Neural progenitor cell (in vitro differentiated cells): Measurements from ENCODE around the gene TSHZ2. TPM values are rescaled to one million over a fixed set of nuclear protein-coding genes. Genes with fewer than 3 reads are reported as not detected.

Experiments used
- DNase-seq: peaks from one replicate; pipeline ENCODE4 v3.0.0-alpha.2; 2016; ENCODE audit warnings: low spot score
- H2AFZ ChIP-seq: fragments of 200-600 bp; sonication (generic); replicated peaks from 2 replicates; pipeline ENCODE4 v1.6.1; 2016; ENCODE audit warnings: antibody characterized with exemption
- H3F3A ChIP-seq: fragments of 200-600 bp; sonication (generic); 2 replicates; pipeline ENCODE4 v1.6.1; 2016; ENCODE audit warnings: antibody characterized with exemption, low read depth
- H3K27ac ChIP-seq: fragments of 200-600 bp; sonication (generic); 2 replicates; pipeline ENCODE4 v1.5.1; 2016; ENCODE audit warnings: mild to moderate bottlenecking
- H3K27me3 ChIP-seq: fragments of 200-600 bp; sonication (generic); 2 replicates; pipeline ENCODE4 v1.6.1; 2016; ENCODE audit warnings: mild to moderate bottlenecking, moderate library complexity
- H3K36me3 ChIP-seq: fragments of 200-600 bp; sonication (generic); 2 replicates; pipeline ENCODE4 v1.5.1; 2016
- H3K4me1 ChIP-seq: fragments of 200-600 bp; sonication (generic); 2 replicates; pipeline ENCODE4 v1.6.1; 2016; ENCODE audit warnings: mixed run types
- H3K4me2 ChIP-seq: fragments of 200-600 bp; sonication (generic); 2 replicates; pipeline ENCODE4 v1.6.1; 2016
- H3K4me3 ChIP-seq: fragments of 200-600 bp; sonication (generic); 2 replicates; pipeline ENCODE4 v1.5.1; 2016
- H3K79me2 ChIP-seq: fragments of 200-600 bp; sonication (generic); 2 replicates; pipeline ENCODE4 v1.6.1; 2016; ENCODE audit warnings: low read depth
- H3K9ac ChIP-seq: fragments of 200-600 bp; sonication (generic); 2 replicates; pipeline ENCODE4 v1.6.1; 2016
- H3K9me3 ChIP-seq: fragments of 200-600 bp; sonication (generic); 2 replicates; pipeline ENCODE4 v1.5.1; 2016; ENCODE audit warnings: low read depth
- H4K20me1 ChIP-seq: fragments of 200-600 bp; sonication (generic); 2 replicates; pipeline ENCODE4 v1.6.1; 2016; ENCODE audit warnings: low read depth
- H3K27ac Mint-ChIP-seq: 3 replicates; pipeline ENCODE4 v1.8.0; 2021; ENCODE audit warnings: mixed read lengths
- H3K27me3 Mint-ChIP-seq: 2 replicates; pipeline ENCODE4 v1.8.0; 2022; ENCODE audit warnings: low read depth, mild to moderate bottlenecking, inconsistent platforms, moderate library complexity, mixed read lengths; ENCODE audit not compliant: insufficient read depth
- H3K36me3 Mint-ChIP-seq: 3 replicates; pipeline ENCODE4 v1.8.0; 2021; ENCODE audit warnings: mixed read lengths
- H3K4me1 Mint-ChIP-seq: 3 replicates; pipeline ENCODE4 v1.8.0; 2021; ENCODE audit warnings: mixed read lengths
- H3K4me3 Mint-ChIP-seq: 3 replicates; pipeline ENCODE4 v1.8.0; 2021; ENCODE audit warnings: mild to moderate bottlenecking, moderate library complexity, mixed read lengths
- H3K9me3 Mint-ChIP-seq: 3 replicates; pipeline ENCODE4 v1.8.0; 2020; ENCODE audit warnings: mixed read lengths
- EZH2 ChIP-seq: fragments of 200-600 bp; sonication (generic); IDR thresholded peaks from 2 replicates; pipeline ENCODE4 v1.6.1; 2017; ENCODE audit warnings: antibody characterized with exemption, mild to moderate bottlenecking, moderate library complexity
- EZH2phosphoT487 ChIP-seq: fragments of 200-600 bp; sonication (generic); IDR thresholded peaks from 2 replicates; pipeline ENCODE4 v1.6.1; 2017; ENCODE audit warnings: antibody characterized with exemption
- total RNA-seq: library from RNA; depleted of rRNA; stranded (reverse); fragments of >200 nt; gene quantifications from 2 replicates; pipeline ENCODE4 v1.2.3, GENCODE V29; 2015; ENCODE audit warnings: low replicate concordance
- TF ChIP-seq, protein P1 (sequence below): fragments of 200-600 bp; sonication (generic); IDR thresholded peaks from 2 replicates; pipeline ENCODE4 v1.5.1; 2017; ENCODE audit warnings: antibody characterized with exemption, mild to moderate bottlenecking

TSHZ2 gene
- total RNA-seq, 1 donor from 2014 or later: 1.8 TPM

GRCh38 chr20:53334861-53335260 lies 362.7 kb downstream of the TSHZ2 start:
- no peaks in the 10 kb centered on the region for H3K9me3 ChIP-seq
- H3K4me3 ChIP-seq: no peak overlapping the region
- H2AFZ ChIP-seq: no peak overlapping the region
- H3K4me1 ChIP-seq: no peaks in the 10 kb centered on the region
- H4K20me1 ChIP-seq: no peaks in the 10 kb centered on the region
- DNase-seq: no peak
- no peaks in the 10 kb centered on the region for H3K36me3 ChIP-seq
- no peak overlapping the region for H3K4me2 ChIP-seq
- H3K27ac ChIP-seq: no peak overlapping the region
- Mint-ChIP-seq H3K27me3 (peaks cover 23% of the 10 kb centered on the region), H3K4me1 (peaks cover 32% of the 10 kb centered on the region), H3K4me3 (no peak overlapping the region), H3K36me3 (peaks cover 5% of the 10 kb centered on the region), H3K9me3 (peaks cover 6% of the 10 kb centered on the region), H3K27ac (no peak overlapping the region)
- TF ChIP-seq EZH2 (no peak), EZH2phosphoT487 (no peak)
- TF ChIP-seq, protein P1, sequence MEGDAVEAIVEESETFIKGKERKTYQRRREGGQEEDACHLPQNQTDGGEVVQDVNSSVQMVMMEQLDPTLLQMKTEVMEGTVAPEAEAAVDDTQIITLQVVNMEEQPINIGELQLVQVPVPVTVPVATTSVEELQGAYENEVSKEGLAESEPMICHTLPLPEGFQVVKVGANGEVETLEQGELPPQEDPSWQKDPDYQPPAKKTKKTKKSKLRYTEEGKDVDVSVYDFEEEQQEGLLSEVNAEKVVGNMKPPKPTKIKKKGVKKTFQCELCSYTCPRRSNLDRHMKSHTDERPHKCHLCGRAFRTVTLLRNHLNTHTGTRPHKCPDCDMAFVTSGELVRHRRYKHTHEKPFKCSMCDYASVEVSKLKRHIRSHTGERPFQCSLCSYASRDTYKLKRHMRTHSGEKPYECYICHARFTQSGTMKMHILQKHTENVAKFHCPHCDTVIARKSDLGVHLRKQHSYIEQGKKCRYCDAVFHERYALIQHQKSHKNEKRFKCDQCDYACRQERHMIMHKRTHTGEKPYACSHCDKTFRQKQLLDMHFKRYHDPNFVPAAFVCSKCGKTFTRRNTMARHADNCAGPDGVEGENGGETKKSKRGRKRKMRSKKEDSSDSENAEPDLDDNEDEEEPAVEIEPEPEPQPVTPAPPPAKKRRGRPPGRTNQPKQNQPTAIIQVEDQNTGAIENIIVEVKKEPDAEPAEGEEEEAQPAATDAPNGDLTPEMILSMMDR: no peak
- no peaks in the 10 kb centered on the region for H3F3A ChIP-seq
- H3K27me3 ChIP-seq: no peaks in the 10 kb centered on the region
- H3K9ac ChIP-seq: no peak overlapping the region
- H3K79me2 ChIP-seq: no peaks in the 10 kb centered on the region

- peaks cover 23% of the 10 kb centered on the region for H3K27me3 Mint-ChIP-seq
- no peak for DNase-seq
Measured at GRCh38 chr20:53335555-53335954, 363.4 kb downstream of the TSHZ2 start.

DNA sequence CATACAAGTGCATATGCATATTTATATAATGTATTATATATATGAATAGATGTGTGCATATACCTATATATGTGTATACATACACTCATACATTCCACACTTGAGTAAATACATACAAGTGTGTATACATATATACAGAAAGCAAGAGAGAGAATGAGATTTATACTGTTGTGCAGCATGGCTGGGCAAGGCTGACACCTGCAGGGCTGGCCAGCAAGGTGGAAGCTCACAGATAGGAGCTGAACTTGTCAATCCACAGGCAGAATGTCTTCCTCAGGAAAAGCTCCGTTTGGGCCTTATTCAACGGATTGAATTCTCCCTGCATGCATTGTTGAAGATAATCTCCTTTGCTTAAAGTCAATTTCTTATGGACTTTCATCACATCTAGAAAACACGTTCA lies 364.7 kb downstream of the TSHZ2 start:
- no peak overlapping the region for H3K4me2 ChIP-seq
- H3K27ac Mint-ChIP-seq: no peak overlapping the region
- H3K4me1 Mint-ChIP-seq: peaks cover 21% of the 10 kb centered on the region
- H3K27ac ChIP-seq: no peak overlapping the region
- H3K27me3 ChIP-seq: no peaks in the 10 kb centered on the region
- H2AFZ ChIP-seq: no peak overlapping the region
- no peak for DNase-seq
- H3K9me3 Mint-ChIP-seq: peaks cover 6% of the 10 kb centered on the region
- peaks cover 5% of the 10 kb centered on the region for H3K36me3 Mint-ChIP-seq
- no peak overlapping the region for H3K4me3 ChIP-seq
- no peaks in the 10 kb centered on the region for H3K9me3 ChIP-seq
- H4K20me1 ChIP-seq: no peaks in the 10 kb centered on the region
- TF ChIP-seq EZH2 (no peak), EZH2phosphoT487 (no peak)
- TF ChIP-seq, protein P1: no peak
- no peak overlapping the region for H3K9ac ChIP-seq
- no peaks in the 10 kb centered on the region for H3K79me2 ChIP-seq
- H3K4me3 Mint-ChIP-seq: no peak overlapping the region
- no peaks in the 10 kb centered on the region for H3F3A ChIP-seq
- H3K36me3 ChIP-seq: no peaks in the 10 kb centered on the region
- H3K27me3 Mint-ChIP-seq: peaks cover 15% of the 10 kb centered on the region
- H3K4me1 ChIP-seq: no peaks in the 10 kb centered on the region

More at GRCh38 chr20:53335555-53335954, 363.4 kb downstream of the TSHZ2 start:
- H3K27ac ChIP-seq: no peak overlapping the region
- H3K4me3 ChIP-seq: no peak overlapping the region
- H3F3A ChIP-seq: no peaks in the 10 kb centered on the region
- no peaks in the 10 kb centered on the region for H3K4me1 ChIP-seq
- no peak overlapping the region for H3K4me2 ChIP-seq
- Mint-ChIP-seq H3K4me3 (no peak overlapping the region), H3K36me3 (peaks cover 5% of the 10 kb centered on the region), H3K27ac (no peak overlapping the region), H3K9me3 (peaks cover 6% of the 10 kb centered on the region), H3K4me1 (peaks cover 32% of the 10 kb centered on the region)
- no peaks in the 10 kb centered on the region for H3K79me2 ChIP-seq
- H3K27me3 ChIP-seq: no peaks in the 10 kb centered on the region
- H4K20me1 ChIP-seq: no peaks in the 10 kb centered on the region
- TF ChIP-seq EZH2: no peak
- no peak for TF ChIP-seq EZH2phosphoT487
- TF ChIP-seq, protein P1: no peak
- H3K36me3 ChIP-seq: no peaks in the 10 kb centered on the region
- H3K9me3 ChIP-seq: no peaks in the 10 kb centered on the region
- H3K9ac ChIP-seq: no peak overlapping the region
- H2AFZ ChIP-seq: no peak overlapping the region
